SK-N-SH (cell line): Measurements from ENCODE around the gene ZSWIM7. TPM values are rescaled to one million over a fixed set of nuclear protein-coding genes. Genes with fewer than 3 reads are reported as not detected.

Experiments used
- CTCF ChIA-PET: fragments of 300-600, 350-600 bp; formaldehyde crosslinking; extraction: SDS; loops from one replicate; lab custom pipeline; 2021; lab: Yijun Ruan, JAX
- POLR2A ChIA-PET: fragments of 350-600 bp; sonication (Branson Sonifier 250); formaldehyde crosslinking; extraction: SDS; loops from one replicate; lab custom pipeline; 2020; ENCODE audit warnings: antibody characterized with exemption, inconsistent platforms; lab: Yijun Ruan, JAX
- DNase-seq: peaks from one replicate; pipeline ENCODE4 v3.0.0; 2012
- H2AFZ ChIP-seq: fragments of 200-600 bp; sonication (generic); 2 replicates; pipeline ENCODE4 v1.8.1; 2016; ENCODE audit warnings: antibody characterized with exemption, mild to moderate bottlenecking, low read depth
- H3F3A ChIP-seq: fragments of 200-600 bp; sonication (generic); replicated peaks from 2 replicates; pipeline ENCODE3; 2016; ENCODE audit warnings: antibody characterized with exemption, mild to moderate bottlenecking; ENCODE audit not compliant: insufficient read depth
- H3K27ac ChIP-seq, 2 experiments: fragments of 200-500 bp in 1 of 2; fragments of 200-600 bp in 1 of 2; sonication (Bioruptor generic) in 1 of 2; sonication (generic), shearing (Covaris generic) in 1 of 2; 2 replicates each; pipeline versions ENCODE4 v1.5.1 to v1.6.1; 2014 to 2016; ENCODE audit warnings: low read depth in 2 of 2, inconsistent platforms in 1 of 2, low read length in 1 of 2, mild to moderate bottlenecking in 1 of 2, mixed read lengths in 1 of 2
- H3K27me3 ChIP-seq: fragments of 200-600 bp; sonication (generic), shearing (Covaris generic); 2 replicates; pipeline ENCODE4 v1.6.1; 2016; ENCODE audit warnings: mixed run types; ENCODE audit not compliant: insufficient read depth
- H3K36me3 ChIP-seq, 2 experiments: fragments of 200-500 bp in 1 of 2; fragments of 200-600 bp in 1 of 2; sonication (Bioruptor generic) in 1 of 2; sonication (generic) in 1 of 2; replicated peaks in 1 of 2; 2 replicates each; pipeline versions ENCODE3 to v1.5.1; 2014 to 2016; ENCODE audit warnings: low read length in 1 of 2, mild to moderate bottlenecking in 1 of 2; ENCODE audit not compliant: insufficient read depth in 2 of 2, control insufficient read depth in 1 of 2
- H3K4me1 ChIP-seq, 2 experiments: fragments of 200-500 bp in 1 of 2; fragments of 200-600 bp in 1 of 2; sonication (Bioruptor generic) in 1 of 2; sonication (generic), shearing (Covaris generic) in 1 of 2; 2 replicates each; pipeline versions ENCODE4 v1.5.1 to v1.6.1; 2014 to 2016; ENCODE audit warnings: low read depth in 1 of 2, low read length in 1 of 2, mixed run types in 1 of 2; ENCODE audit not compliant: insufficient read depth in 2 of 2, control insufficient read depth in 1 of 2
- H3K4me2 ChIP-seq: fragments of 200-600 bp; sonication (generic), shearing (Covaris generic); 2 replicates; pipeline ENCODE4 v1.6.1; 2017; ENCODE audit warnings: mixed run types
- H3K4me3 ChIP-seq, 2 experiments: fragments of 200-500 bp in 1 of 2; fragments of 200-600 bp in 1 of 2; sonication (Bioruptor generic) in 1 of 2; sonication (generic), shearing (Covaris generic) in 1 of 2; 2 replicates each; pipeline versions ENCODE4 v1.5.1 to v1.8.1; 2014 to 2016; ENCODE audit warnings: low read depth in 2 of 2, inconsistent platforms in 1 of 2, low read length in 1 of 2, mild to moderate bottlenecking in 1 of 2, mixed read lengths in 1 of 2, moderate library complexity in 1 of 2
- H3K79me2 ChIP-seq: fragments of 200-600 bp; sonication (generic); 2 replicates; pipeline ENCODE4 v1.8.1; 2017; ENCODE audit warnings: mild to moderate bottlenecking; ENCODE audit not compliant: insufficient read depth
- H3K9ac ChIP-seq: fragments of 200-600 bp; sonication (generic); 2 replicates; pipeline ENCODE4 v1.6.1; 2017; ENCODE audit warnings: mixed run types
- H3K9me2 ChIP-seq: fragments of 200-600 bp; sonication (generic); 2 replicates; pipeline ENCODE4 v1.6.1; 2017; ENCODE audit warnings: mixed run types
- H3K9me3 ChIP-seq: fragments of 200-600 bp; sonication (generic); 2 replicates; pipeline ENCODE4 v1.6.1; 2017; ENCODE audit warnings: mixed run types, mild to moderate bottlenecking, moderate library complexity
- H4K20me1 ChIP-seq: fragments of 200-600 bp; sonication (generic); 2 replicates; pipeline ENCODE4 v1.6.1; 2017; ENCODE audit warnings: mild to moderate bottlenecking, mixed run types; ENCODE audit not compliant: insufficient read depth
- ELF1 ChIP-seq: IDR thresholded peaks from 2 replicates; pipeline ENCODE4 v1.4.0; 2012
- EP300 ChIP-seq, 2 experiments: IDR thresholded peaks; 2 replicates each; pipeline versions ENCODE4 v1.4.0 to v1.6.1; 2012; ENCODE audit warnings: borderline replicate concordance in 1 of 2, low read depth in 1 of 2, low read length in 1 of 2
- GABPA ChIP-seq: IDR thresholded peaks from 2 replicates; pipeline ENCODE4 v1.4.0; 2012; ENCODE audit warnings: low read depth, mild to moderate bottlenecking
- GATA2 ChIP-seq: sonication (generic); formaldehyde crosslinking; IDR thresholded peaks from 2 replicates; pipeline ENCODE4 v1.5.0; 2020; ENCODE audit warnings: mild to moderate bottlenecking, missing genetic modification reagents
- MAX ChIP-seq: IDR thresholded peaks from 2 replicates; pipeline ENCODE4 v1.4.0; 2012; ENCODE audit warnings: low read depth
- MEF2A ChIP-seq: IDR thresholded peaks from 2 replicates; pipeline ENCODE4 v1.4.0; 2012; ENCODE audit warnings: low read depth, borderline replicate concordance
- RAD21 ChIP-seq: IDR thresholded peaks from 2 replicates; pipeline ENCODE4 v1.6.1; 2012; ENCODE audit warnings: mild to moderate bottlenecking, low read length
- REST ChIP-seq: IDR thresholded peaks from 2 replicates; pipeline ENCODE4 v1.6.1; 2012; ENCODE audit warnings: mild to moderate bottlenecking, low read depth, low read length, moderate library complexity
- TEAD4 ChIP-seq: IDR thresholded peaks from 2 replicates; pipeline ENCODE4 v1.4.0; 2012; ENCODE audit warnings: mild to moderate bottlenecking, borderline replicate concordance; ENCODE audit not compliant: insufficient read depth
- USF1 ChIP-seq: IDR thresholded peaks from 2 replicates; pipeline ENCODE4 v1.4.0; 2012; ENCODE audit warnings: low read depth, borderline replicate concordance
- YY1 ChIP-seq: IDR thresholded peaks from 2 replicates; pipeline ENCODE4 v1.4.0; 2012; ENCODE audit warnings: low read depth, mild to moderate bottlenecking
- WGBS: methylation state at CpG from one replicate; pipeline ENCODE4 v1.1.6; 2017; ENCODE audit warnings: low lambda C conversion rate; 5-methylcytosine and 5-hydroxymethylcytosine counted together
- polyA plus RNA-seq, 3 experiments: library from polyadenylated mRNA; depleted of rRNA; stranded (reverse); fragments of >200 nt; gene quantifications; 2 replicates each; pipeline ENCODE4 v1.2.3, GENCODE V29; 2012

The ZSWIM7 gene
- polyA plus RNA-seq, 1 of the 3 experiments (the other 2 are of a cell fraction): 63.3 TPM

GRCh38 chr17:16023881-16024280 lies 24.4 kb upstream of the ZSWIM7 start:
- Histone ChIP-seq H3K4me1 (peaks cover 0 to 19% of the 10 kb centered on the region in 2 experiments; a peak in 2 of 4 replicates), H3K36me3 (peaks cover 71 to 95% of the 10 kb centered on the region in 2 experiments), H3K4me2 (no peak overlapping the region), H3K27ac (no peak overlapping the region), H4K20me1 (0 out of 2 replicates have a peak, but pooled peaks cover 3% of the 10 kb centered on the region), H3K9ac (no peak overlapping the region), H3K79me2 (peaks cover 63% of the 10 kb centered on the region), H3K27me3 (no peaks in the 10 kb centered on the region), H3F3A (peaks cover 46% of the 10 kb centered on the region), H3K4me3 (no peak overlapping the region), H3K9me3 (no peaks in the 10 kb centered on the region), H2AFZ (no peak overlapping the region), H3K9me2 (no peaks in the 10 kb centered on the region)
- TF ChIP-seq ELF1: no peak
- no peak for TF ChIP-seq EP300 (IDR thresholded peaks at IDR 0.05; ENCODE audit: borderline replicate concordance in 1 of 2, low read depth in 1 of 2, low read length in 1 of 2)
- TF ChIP-seq MAX: no peak
- no peak for TF ChIP-seq USF1
- DNase-seq: no peak
- CTCF ChIA-PET: interaction anchor here (0.6 to 1.7 kb wide), 4 partner anchors 9 to 69 kb away, joined by 3 to 6 read pairs (median 3); no protein-coding TSS in a partner anchor
- WGBS: 77% methylated on average over 4 of the region's 4 CpGs
- POLR2A ChIA-PET: no interaction called here

GRCh38 chr17:16019347-16019746 lies 19.8 kb upstream of the ZSWIM7 start:
- TF ChIP-seq RAD21 (no peak), GATA2 (CRISPR knock-in tag) (no peak), GABPA (no peak), MEF2A (no peak), YY1 (no peak), USF1 (no peak), ELF1 (no peak), EP300 (IDR thresholded peaks at IDR 0.05; ENCODE audit: borderline replicate concordance in 1 of 2, low read depth in 1 of 2, low read length in 1 of 2) (no peak), REST (no peak), TEAD4 (no peak)
- ChIA-PET POLR2A (interaction anchor here (0.6 kb wide), 1 partner anchor 7 kb away, joined by 3 read pairs; no protein-coding TSS in a partner anchor), CTCF (interaction anchor here (0.6 kb wide), 1 partner anchor 20 kb away, joined by 3 read pairs; no protein-coding TSS in a partner anchor)
- WGBS: 100% methylated on average over 1 of the region's 1 CpG
- H3K9ac ChIP-seq: no peak overlapping the region
- H3K79me2 ChIP-seq: peaks cover 88% of the 10 kb centered on the region
- H3K9me3 ChIP-seq: no peaks in the 10 kb centered on the region
- no peak overlapping the region for H3K4me2 ChIP-seq
- no peak overlapping the region for H3K4me3 ChIP-seq
- peaks cover 52% of the 10 kb centered on the region for H3F3A ChIP-seq
- H3K27me3 ChIP-seq: no peaks in the 10 kb centered on the region
- no peaks in the 10 kb centered on the region for H3K9me2 ChIP-seq
- H3K27ac ChIP-seq: no peak overlapping the region; a peak in 1 of 4 replicates
- peaks cover 45 to 83% of the 10 kb centered on the region in 2 experiments for H3K36me3 ChIP-seq
- H3K4me1 ChIP-seq: peaks cover 0 to 8% of the 10 kb centered on the region in 2 experiments; a peak in 1 of 4 replicates
- no peak for DNase-seq
- H4K20me1 ChIP-seq: no peaks in the 10 kb centered on the region
- H2AFZ ChIP-seq: no peak overlapping the region
